HepG2 (cell line): ENCODE results near the gene NR1H2. TPM values are rescaled to one million over a fixed set of nuclear protein-coding genes. Genes with fewer than 3 reads are reported as not detected.
"Not testable (repeated sequence)": the region's sequence is repeated elsewhere in the genome, so short reads cannot be mapped to it uniquely, and the experiment has no call there.

Experiments used
- ATAC-seq: fragments of 200-7000 bp; cut with Tn5 transposase; 3 replicates; pipeline ENCODE4 v1.9.1; 2020; ENCODE audit warnings: mild to moderate bottlenecking, moderate library complexity
- BruUV-seq: library from RNA; stranded (reverse); fragments of 400-500 nt; replicated peaks from 2 replicates; lab custom pipeline; 2021; lab: Mats Ljungman, UMichigan
- CTCF ChIA-PET: fragments of 300-600 bp; formaldehyde crosslinking; extraction: SDS; loops from one replicate; lab custom pipeline; 2021; ENCODE audit warnings: low total read pairs, inconsistent platforms, low intra/inter-chr PET ratio; lab: Yijun Ruan, JAX
- POLR2A ChIA-PET: fragments of 350-600 bp; sonication (Branson Sonifier 250); formaldehyde crosslinking; loops from one replicate; lab custom pipeline; 2020; ENCODE audit warnings: antibody characterized with exemption, inconsistent platforms; lab: Yijun Ruan, JAX
- DNase-seq: peaks from one replicate; pipeline ENCODE4 v3.0.0-alpha.2; 2015; ENCODE audit warnings: low spot score
- FAIRE-seq: peaks from 3 replicates; lab custom pipeline; 2011; peaks lifted over from hg19 to GRCh38; lab: Jason Lieb, UNC
- H2AFZ ChIP-seq: one replicate; pipeline ENCODE4 v1.6.1; 2011; ENCODE audit warnings: low read length, inconsistent platforms
- H3K27ac ChIP-seq: fragments of 300-600 bp; 3 replicates; pipeline ENCODE4 v1.8.0; 2011; ENCODE audit warnings: mixed run types, mild to moderate bottlenecking, mixed read lengths, low read length, inconsistent platforms; ENCODE audit not compliant: insufficient read depth; ENCODE audit errors: extremely low read length
- H3K27me3 ChIP-seq, 2 experiments: fragments of 200-600 bp in 1 of 2; 2 replicates in 1 of 2; 3 replicates in 1 of 2; pipeline versions ENCODE4 v1.6.0 to v1.8.0; 2011; ENCODE audit warnings: low read length in 2 of 2, mild to moderate bottlenecking in 2 of 2, moderate library complexity in 2 of 2, inconsistent platforms in 1 of 2; ENCODE audit not compliant: insufficient read depth in 2 of 2, control insufficient read depth in 1 of 2
- H3K36me3 ChIP-seq, 2 experiments: fragments of 200-600 bp in 1 of 2; replicated peaks in 1 of 2; 2 replicates in 1 of 2; 3 replicates in 1 of 2; pipeline versions ENCODE4 v1.5.1 to v1.8.0; 2011; ENCODE audit warnings: low read length in 2 of 2, inconsistent platforms in 1 of 2; ENCODE audit not compliant: insufficient read depth in 2 of 2, control insufficient read depth in 1 of 2
- H3K4me1 ChIP-seq: 2 replicates; pipeline ENCODE4 v1.5.1; 2012; ENCODE audit warnings: low read length, inconsistent platforms; ENCODE audit not compliant: insufficient read depth
- H3K4me2 ChIP-seq: 2 replicates; pipeline ENCODE4 v1.6.0; 2011; ENCODE audit warnings: low read depth, low read length, inconsistent platforms
- H3K4me3 ChIP-seq, 3 experiments: fragments of 200-600 bp in 1 of 3; sonication (generic), shearing (Covaris generic) in 1 of 3; replicated peaks in 1 of 3; 2 replicates each; pipeline ENCODE4 v1.5.1; 2011 to 2016; ENCODE audit warnings: low read length in 3 of 3, inconsistent platforms in 2 of 3, low read depth in 2 of 3, mild to moderate bottlenecking in 2 of 3, control low read depth in 1 of 3, mixed read lengths in 1 of 3; ENCODE audit not compliant: insufficient read depth in 1 of 3
- H3K79me2 ChIP-seq: one replicate; pipeline ENCODE4 v1.6.1; 2011; ENCODE audit warnings: low read length, inconsistent platforms; ENCODE audit not compliant: insufficient read depth
- H3K9ac ChIP-seq: 2 replicates; pipeline ENCODE4 v1.6.0; 2011; ENCODE audit warnings: mild to moderate bottlenecking, low read depth, low read length, inconsistent platforms; ENCODE audit not compliant: insufficient read depth
- H3K9me3 ChIP-seq: 2 replicates; pipeline ENCODE4 v1.5.1; 2012; ENCODE audit warnings: mild to moderate bottlenecking, low read length
- H4K20me1 ChIP-seq: 2 replicates; pipeline ENCODE4 v1.6.0; 2011; ENCODE audit warnings: inconsistent platforms, mild to moderate bottlenecking, low read length, moderate library complexity; ENCODE audit not compliant: insufficient read depth
- SRSF4 ChIP-seq: fragments of 200-400 bp; formaldehyde crosslinking; IDR thresholded peaks from one replicate; pipeline ENCODE4 v1.6.1; 2018; ENCODE audit warnings: mild to moderate bottlenecking, low read depth, low read length, moderate library complexity; ENCODE audit not compliant: poor library complexity, severe bottlenecking
- WGBS: methylation state at CpG from one replicate; pipeline ENCODE4 v1.1.6; 2017; ENCODE audit warnings: low lambda C conversion rate; 5-methylcytosine and 5-hydroxymethylcytosine counted together
- in situ Hi-C: cut with HindIII; loops from 2 replicates; pipeline ENCODE4 v1.10.0; 2017; ENCODE audit warnings: low pct_unique_long_range_greater_than_20kb; ENCODE audit not compliant: extremely low pct_ligation_motif_present
- intact Hi-C: fragments of 100-400 bp; cut with micrococcal nuclease; formaldehyde crosslinking; loops from one replicate; pipeline ENCODE4 v1.10.0; 2022; ENCODE audit not compliant: unreplicated experiment
- polyA plus RNA-seq, 8 experiments: library from polyadenylated mRNA; depleted of rRNA in 3 of 8; stranded (reverse) in 7 of 8; unstranded in 1 of 8; fragments of >200 nt; fragmentation: Illumina TruSeq in 4 of 8; extraction: Trizol in 4 of 8; gene quantifications; 2 replicates each; pipeline versions ENCODE4 v1.2.1 to v1.2.3, GENCODE V29; 2011 to 2016; ENCODE audit warnings: low read depth in 4 of 8, missing spikeins in 1 of 8, mixed read lengths in 1 of 8; ENCODE audit not compliant: insufficient read depth in 1 of 8
- total RNA-seq, 5 experiments: library from RNA; depleted of rRNA; stranded (reverse); fragments of >200 nt; fragmentation: Illumina TruSeq; extraction: Trizol; gene quantifications; 2 replicates each; pipeline ENCODE4 v1.2.3, GENCODE V29; 2016; ENCODE audit warnings: low read depth in 1 of 5
- TF ChIP-seq, protein P1 (sequence below): sonication (generic); formaldehyde crosslinking; IDR thresholded peaks from 2 replicates; pipeline ENCODE4 v1.8.1; 2023; ENCODE audit warnings: mild to moderate bottlenecking, missing genetic modification reagents
- TF ChIP-seq, protein P2 (sequence below): sonication (generic); formaldehyde crosslinking; IDR thresholded peaks from 2 replicates; pipeline ENCODE4 v1.4.0; 2020; ENCODE audit warnings: missing genetic modification reagents, mild to moderate bottlenecking, borderline replicate concordance

The NR1H2 gene
- total and polyA plus RNA-seq, 2 of the 13 experiments (the other 11 are each of a cell fraction or from before 2014, with no cell fraction given) = 10.3 to 13.5 TPM

DNA sequence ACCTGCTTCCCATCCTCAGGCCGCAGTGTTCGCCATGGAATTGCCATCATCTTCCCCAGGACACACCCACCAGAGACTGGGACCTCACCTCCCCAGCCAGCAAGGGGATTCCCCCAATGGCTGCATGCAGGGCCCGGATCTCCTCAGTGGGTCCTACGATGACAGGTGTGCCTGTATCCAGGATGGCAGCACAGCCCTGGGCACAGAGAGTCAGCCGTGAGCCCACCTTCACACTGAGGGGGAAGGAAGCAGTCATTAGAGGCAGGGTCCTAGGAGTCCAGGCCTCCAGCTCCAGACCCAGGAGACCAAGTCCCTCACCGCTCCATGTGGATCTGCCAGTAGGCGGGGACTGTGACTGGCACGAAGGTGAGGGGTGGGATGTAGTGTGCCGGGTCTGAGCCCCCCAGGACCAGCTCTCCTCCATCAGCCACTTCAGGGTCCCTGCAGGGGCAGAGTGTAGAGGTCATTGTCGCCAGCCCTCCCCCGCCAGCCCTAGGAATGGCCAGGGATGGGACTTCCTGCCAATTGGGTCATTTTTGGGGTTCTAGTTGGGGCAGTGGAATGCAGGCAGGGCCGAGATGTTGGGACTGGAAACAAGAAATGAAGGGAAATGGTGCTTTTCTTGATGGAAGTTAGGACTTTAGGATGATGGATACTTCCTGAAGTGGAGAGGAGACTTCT, 41.4 kb upstream of the NR1H2 start (continued):
- TF ChIP-seq, protein P1, sequence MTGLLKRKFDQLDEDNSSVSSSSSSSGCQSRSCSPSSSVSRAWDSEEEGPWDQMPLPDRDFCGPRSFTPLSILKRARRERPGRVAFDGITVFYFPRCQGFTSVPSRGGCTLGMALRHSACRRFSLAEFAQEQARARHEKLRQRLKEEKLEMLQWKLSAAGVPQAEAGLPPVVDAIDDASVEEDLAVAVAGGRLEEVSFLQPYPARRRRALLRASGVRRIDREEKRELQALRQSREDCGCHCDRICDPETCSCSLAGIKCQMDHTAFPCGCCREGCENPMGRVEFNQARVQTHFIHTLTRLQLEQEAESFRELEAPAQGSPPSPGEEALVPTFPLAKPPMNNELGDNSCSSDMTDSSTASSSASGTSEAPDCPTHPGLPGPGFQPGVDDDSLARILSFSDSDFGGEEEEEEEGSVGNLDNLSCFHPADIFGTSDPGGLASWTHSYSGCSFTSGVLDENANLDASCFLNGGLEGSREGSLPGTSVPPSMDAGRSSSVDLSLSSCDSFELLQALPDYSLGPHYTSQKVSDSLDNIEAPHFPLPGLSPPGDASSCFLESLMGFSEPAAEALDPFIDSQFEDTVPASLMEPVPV (CRISPR knock-in tag) = no peak
- TF ChIP-seq SRSF4 = no peak
- TF ChIP-seq, protein P2, sequence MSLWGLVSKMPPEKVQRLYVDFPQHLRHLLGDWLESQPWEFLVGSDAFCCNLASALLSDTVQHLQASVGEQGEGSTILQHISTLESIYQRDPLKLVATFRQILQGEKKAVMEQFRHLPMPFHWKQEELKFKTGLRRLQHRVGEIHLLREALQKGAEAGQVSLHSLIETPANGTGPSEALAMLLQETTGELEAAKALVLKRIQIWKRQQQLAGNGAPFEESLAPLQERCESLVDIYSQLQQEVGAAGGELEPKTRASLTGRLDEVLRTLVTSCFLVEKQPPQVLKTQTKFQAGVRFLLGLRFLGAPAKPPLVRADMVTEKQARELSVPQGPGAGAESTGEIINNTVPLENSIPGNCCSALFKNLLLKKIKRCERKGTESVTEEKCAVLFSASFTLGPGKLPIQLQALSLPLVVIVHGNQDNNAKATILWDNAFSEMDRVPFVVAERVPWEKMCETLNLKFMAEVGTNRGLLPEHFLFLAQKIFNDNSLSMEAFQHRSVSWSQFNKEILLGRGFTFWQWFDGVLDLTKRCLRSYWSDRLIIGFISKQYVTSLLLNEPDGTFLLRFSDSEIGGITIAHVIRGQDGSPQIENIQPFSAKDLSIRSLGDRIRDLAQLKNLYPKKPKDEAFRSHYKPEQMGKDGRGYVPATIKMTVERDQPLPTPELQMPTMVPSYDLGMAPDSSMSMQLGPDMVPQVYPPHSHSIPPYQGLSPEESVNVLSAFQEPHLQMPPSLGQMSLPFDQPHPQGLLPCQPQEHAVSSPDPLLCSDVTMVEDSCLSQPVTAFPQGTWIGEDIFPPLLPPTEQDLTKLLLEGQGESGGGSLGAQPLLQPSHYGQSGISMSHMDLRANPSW (CRISPR knock-in tag) = no peak
- TF ChIP-seq, all 625 proteins: peak for 0

DNA sequence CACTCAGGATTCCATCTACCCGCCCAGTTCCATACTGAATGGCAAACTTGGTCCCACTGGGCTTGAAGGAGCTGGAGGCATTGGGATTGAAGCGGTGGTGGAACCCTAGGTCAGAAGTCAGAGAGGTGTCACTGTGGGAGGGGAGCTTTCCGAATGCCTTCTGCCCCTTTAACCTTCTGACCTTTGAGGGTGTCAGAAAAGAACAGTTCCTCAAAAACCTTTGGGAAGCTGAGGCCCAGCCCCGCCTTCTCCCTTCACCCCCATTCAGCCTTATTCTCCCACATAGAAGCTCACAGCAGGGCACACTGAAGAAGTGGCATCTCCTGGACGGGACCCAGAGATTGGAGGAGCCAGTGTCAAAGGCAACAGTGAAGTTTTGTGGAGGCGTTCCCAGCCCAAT, 39.2 kb upstream of the NR1H2 start:
- H2AFZ ChIP-seq, intact Hi-C loops, H3K4me3 ChIP-seq, POLR2A ChIA-PET, H3K4me2 ChIP-seq, H4K20me1 ChIP-seq, DNase-seq, H3K79me2 ChIP-seq, H3K27me3 ChIP-seq, H3K9me3 ChIP-seq, BruUV-seq, H3K36me3 ChIP-seq, H3K27ac ChIP-seq, CTCF ChIA-PET, H3K9ac ChIP-seq, ATAC-seq, FAIRE-seq, in situ Hi-C loops: not testable (repeated sequence)
- 73% methylated on average over 5 of the region's 6 CpGs for WGBS
- H3K4me1 ChIP-seq = peaks cover 36% of the 10 kb centered on the region
